Thymus (tissue), 11 donors: ENCODE measurements around the gene SAMHD1. TPM values are rescaled to one million over a fixed set of nuclear protein-coding genes. Genes with fewer than 3 reads are reported as not detected.
"Not testable (repeated sequence)": the region's sequence is repeated elsewhere in the genome, so short reads cannot be mapped to it uniquely, and the experiment has no call there.

Source experiments
- DNase-seq, 9 donors: peaks; one replicate each; pipeline ENCODE4 v3.0.0-alpha.2; 2013; ENCODE audit warnings: low spot score in 9 of 9, low read depth in 6 of 9, missing footprints in 1 of 9
- H3K27ac ChIP-seq, 2 donors: one replicate each; pipeline ENCODE4 v1.5.1; 2013; ENCODE audit warnings: control low read depth in 1 of 2, low read depth in 1 of 2, low read length in 1 of 2, mild to moderate bottlenecking in 1 of 2, moderate library complexity in 1 of 2
- H3K27me3 ChIP-seq, 2 donors: one replicate each; pipeline ENCODE4 v1.5.1; 2013; ENCODE audit warnings: low read length in 1 of 2; ENCODE audit not compliant: control insufficient read depth in 2 of 2, insufficient read depth in 1 of 2
- H3K36me3 ChIP-seq, 2 donors: one replicate each; pipeline ENCODE4 v1.5.1; 2013; ENCODE audit warnings: low read length in 1 of 2, mild to moderate bottlenecking in 1 of 2, moderate library complexity in 1 of 2; ENCODE audit not compliant: control insufficient read depth in 2 of 2, insufficient read depth in 2 of 2
- H3K4me1 ChIP-seq, 2 donors: one replicate each; pipeline ENCODE4 v1.5.1; 2013; ENCODE audit warnings: low read length in 2 of 2; ENCODE audit not compliant: control insufficient read depth in 2 of 2, insufficient read depth in 2 of 2
- H3K4me3 ChIP-seq, 2 donors: one replicate each; pipeline ENCODE4 v1.5.1; 2013; ENCODE audit warnings: low read length in 2 of 2, control low read depth in 1 of 2, mild to moderate bottlenecking in 1 of 2
- H3K9me3 ChIP-seq, 2 donors: one replicate each; pipeline ENCODE4 v1.5.1; 2013; ENCODE audit warnings: low read length in 1 of 2, mild to moderate bottlenecking in 1 of 2; ENCODE audit not compliant: control insufficient read depth in 2 of 2, insufficient read depth in 1 of 2
- WGBS: extraction: QIAGEN DNeasy Blood & Tissue Kit; methylation state at CpG from one replicate; pipeline ENCODE4 v1.1.7; 2013; 5-methylcytosine and 5-hydroxymethylcytosine counted together
- polyA plus RNA-seq: library from polyadenylated mRNA; stranded (reverse); fragments of 200-250 nt; gene quantifications from one replicate; pipeline ENCODE4 v1.2.3, GENCODE V29; 2013
- total RNA-seq: library from RNA; stranded (reverse); fragments of 120-200 nt; gene quantifications from one replicate; pipeline ENCODE4 v1.2.4, GENCODE V29; 2013
- donor health status: healthy.

Gene SAMHD1
- total and polyA plus RNA-seq, 2 donors, result 45.3 to 86.2 TPM

GRCh38 chr20:36906086-36906485, 45.4 kb downstream of the SAMHD1 start:
- WGBS, result over 99% methylated on average over 7 of the region's 7 CpGs
- DNase-seq, H3K36me3 ChIP-seq, H3K27me3 ChIP-seq, H3K4me1 ChIP-seq, H3K27ac ChIP-seq, H3K4me3 ChIP-seq, H3K9me3 ChIP-seq: not testable (repeated sequence)

- not testable (repeated sequence) for DNase-seq, H3K36me3 ChIP-seq, H3K27me3 ChIP-seq, H3K4me3 ChIP-seq, H3K9me3 ChIP-seq, H3K27ac ChIP-seq, H3K4me1 ChIP-seq
- 98% methylated on average over 10 of the region's 10 CpGs for WGBS
Measured at GRCh38 chr20:36905566-36905965, 45.9 kb downstream of the SAMHD1 start.

GRCh38 chr20:36904690-36905089, 46.8 kb downstream of the SAMHD1 start:
- no peaks in the 10 kb centered on the region for H3K27me3 ChIP-seq
- no peak overlapping the region for H3K27ac ChIP-seq
- WGBS, result 79% methylated on average over 2 of the region's 2 CpGs
- no peak overlapping the region for H3K4me3 ChIP-seq
- no peaks in the 10 kb centered on the region for H3K9me3 ChIP-seq
- H3K36me3 ChIP-seq, result no peaks in the 10 kb centered on the region
- no peak for DNase-seq
- no peaks in the 10 kb centered on the region for H3K4me1 ChIP-seq

GRCh38 chr20:36895036-36895435, 56.5 kb downstream of the SAMHD1 start:
- Histone ChIP-seq H3K9me3 (no peaks in the 10 kb centered on the region), H3K27me3 (no peaks in the 10 kb centered on the region), H3K4me1 (no peaks in the 10 kb centered on the region), H3K27ac (no peak overlapping the region), H3K4me3 (no peak overlapping the region), H3K36me3 (peaks cover 0 to 13% of the 10 kb centered on the region in 2 donors)
- WGBS, result 82% methylated on average over 2 of the region's 2 CpGs
- no peak for DNase-seq

GRCh38 chr20:36893801-36894200, 57.7 kb downstream of the SAMHD1 start:
- Histone ChIP-seq H3K4me1 (no peaks in the 10 kb centered on the region), H3K27me3 (no peaks in the 10 kb centered on the region), H3K4me3 (no peak overlapping the region), H3K27ac (no peak overlapping the region), H3K9me3 (no peaks in the 10 kb centered on the region), H3K36me3 (peaks cover 0 to 16% of the 10 kb centered on the region in 2 donors)
- DNase-seq, result no peak
- WGBS, result 76% methylated on average over 3 of the region's 3 CpGs

- Histone ChIP-seq H3K4me3 (no peak overlapping the region), H3K27me3 (no peaks in the 10 kb centered on the region), H3K4me1 (peaks cover 0 to 7% of the 10 kb centered on the region in 2 donors), H3K9me3 (no peaks in the 10 kb centered on the region), H3K27ac (no peak overlapping the region), H3K36me3 (peaks cover 0 to 12% of the 10 kb centered on the region in 2 donors)
- WGBS, result 98% methylated on average over 4 of the region's 4 CpGs
- DNase-seq, result no peak
Measured at GRCh38 chr20:36891211-36891610, 60.3 kb downstream of the SAMHD1 start.

GRCh38 chr20:36890586-36890985, 60.9 kb downstream of the SAMHD1 start:
- Histone ChIP-seq H3K27ac (no peak overlapping the region), H3K36me3 (peaks cover 0 to 12% of the 10 kb centered on the region in 2 donors), H3K4me1 (peaks cover 0 to 7% of the 10 kb centered on the region in 2 donors), H3K4me3 (no peak overlapping the region), H3K9me3 (no peaks in the 10 kb centered on the region), H3K27me3 (no peaks in the 10 kb centered on the region)
- no peak for DNase-seq
- WGBS, result 96% methylated on average over 9 of the region's 9 CpGs

- Histone ChIP-seq H3K4me3 (no peak overlapping the region), H3K4me1 (peaks cover 0 to 7% of the 10 kb centered on the region in 2 donors), H3K36me3 (peaks cover 0 to 12% of the 10 kb centered on the region in 2 donors), H3K27me3 (no peaks in the 10 kb centered on the region), H3K9me3 (no peaks in the 10 kb centered on the region), H3K27ac (no peak overlapping the region)
- no peak for DNase-seq
- 89% methylated on average over 15 of the region's 15 CpGs for WGBS
Measured at GRCh38 chr20:36888880-36889516, 62.5 kb downstream of the SAMHD1 start.

- no peak overlapping the region for H3K4me3 ChIP-seq
- H3K27ac ChIP-seq, result no peak overlapping the region
- H3K4me1 ChIP-seq, result peaks cover 0 to 7% of the 10 kb centered on the region in 2 donors
- DNase-seq, result no peak
- no peaks in the 10 kb centered on the region for H3K9me3 ChIP-seq
- no peaks in the 10 kb centered on the region for H3K27me3 ChIP-seq
- 70% methylated on average over 6 of the region's 6 CpGs for WGBS
- peaks cover 0 to 8% of the 10 kb centered on the region in 2 donors for H3K36me3 ChIP-seq
Measured at GRCh38 chr20:36887752-36888090, 63.8 kb downstream of the SAMHD1 start.
